Peyer's patch (tissue), 4 donors: ENCODE data around the gene ATP10A.

Experiments
- CTCF ChIP-seq, 6 experiments: fragments of 450-650 bp in 4 of 6; fragments of 200-600 bp in 2 of 6; sonication (generic) in 1 of 6; IDR thresholded peaks; one replicate each; pipeline ENCODE4 v1.5.1; 2017 to 2019; ENCODE audit warnings: antibody characterized with exemption in 6 of 6, mild to moderate bottlenecking in 3 of 6, moderate library complexity in 1 of 6
- POLR2A ChIP-seq, 2 donors: fragments of 450-650 bp; IDR thresholded peaks; one replicate each; pipeline ENCODE4 v1.5.1; 2017; ENCODE audit warnings: antibody characterized with exemption in 2 of 2, mild to moderate bottlenecking in 2 of 2, moderate library complexity in 2 of 2

- TF ChIP-seq CTCF (IDR thresholded peaks at IDR 0.05) (no peak), POLR2A (IDR thresholded peaks at IDR 0.05) (no peak)
Measured at GRCh38 chr15:25741256-25741580, 121.9 kb downstream of the ATP10A start.
